ENCODE measurements around the gene NOP9. TPM values are rescaled to one million over a fixed set of nuclear protein-coding genes. Genes with fewer than 3 reads are reported as not detected.

NOP9 gene
- total RNA-seq, 2 experiments from 2014 or later = 33.5 to 33.6 TPM

- intact Hi-C loops (cut with micrococcal nuclease) = no loop called here
- Mint-ChIP-seq H3K27ac (peak overlapping the region; percentile 89), H3K4me3 (peak overlapping the region; percentile 36), H3K9me3 (peaks cover 3% of the 10 kb centered on the region), H3K36me3 (ENCODE audit: low read depth) (peaks cover 17% of the 10 kb centered on the region), H3K4me1 (ENCODE audit: low read depth) (peaks cover 58% of the 10 kb centered on the region), H3K27me3 (no peaks in the 10 kb centered on the region)
- ATAC-seq = no peak
- no peak for DNase-seq
- ChIA-PET POLR2A (interaction anchor here (0.6 to 2.1 kb wide), 8 partner anchors 16 to 157 kb away, joined by 3 to 14 read pairs (median 5); partner anchors contain the start of genes DHRS1, NOP9 and TINF2), CTCF (interaction anchor here (0.7 to 3.8 kb wide), 13 partner anchors 9 to 222 kb away, joined by 3 to 26 read pairs (median 5); partner anchors contain the start of genes CARMIL3, CIDEB and TINF2)
- no peak for TF ChIP-seq CTCF (IDR thresholded peaks at IDR 0.05)
These were observed 26.1 kb upstream of the NOP9 start for GRCh38 chr14:24273422-24273998.

- H3K27ac Mint-ChIP-seq = peak overlapping the region; percentile 89
- intact Hi-C loops (cut with micrococcal nuclease) = no loop called here
- no peak for TF ChIP-seq CTCF (IDR thresholded peaks at IDR 0.05)
- POLR2A ChIA-PET = interaction anchor here (0.6 to 2.1 kb wide), 8 partner anchors 15 to 157 kb away, joined by 3 to 14 read pairs (median 5); partner anchors contain the start of genes DHRS1, NOP9 and TINF2
- ATAC-seq = peak; percentile 56
- CTCF ChIA-PET = interaction anchor here (0.8 to 3.8 kb wide), 12 partner anchors 9 to 222 kb away, joined by 3 to 26 read pairs (median 4); partner anchors contain the start of genes CARMIL3, CIDEB and TINF2
- H3K27me3 Mint-ChIP-seq = no peaks in the 10 kb centered on the region
- peaks cover 18% of the 10 kb centered on the region for H3K36me3 Mint-ChIP-seq (ENCODE audit: low read depth)
- peak overlapping the region; percentile 36 for H3K4me3 Mint-ChIP-seq
- DNase-seq = peak; percentile 76
- peaks cover 3% of the 10 kb centered on the region for H3K9me3 Mint-ChIP-seq
- peaks cover 64% of the 10 kb centered on the region for H3K4me1 Mint-ChIP-seq (ENCODE audit: low read depth)
These were observed 25.5 kb upstream of the NOP9 start for GRCh38 chr14:24274101-24274543.

GRCh38 chr14:24277071-24277470, 22.6 kb upstream of the NOP9 start:
- Mint-ChIP-seq H3K36me3 (ENCODE audit: low read depth) (peaks cover 15% of the 10 kb centered on the region), H3K9me3 (peaks cover 3% of the 10 kb centered on the region), H3K27ac (peak overlapping the region; percentile 13), H3K4me1 (ENCODE audit: low read depth) (peaks cover 67% of the 10 kb centered on the region), H3K4me3 (no peak overlapping the region), H3K27me3 (no peaks in the 10 kb centered on the region)
- no peak for TF ChIP-seq CTCF (IDR thresholded peaks at IDR 0.05)
- no peak for DNase-seq
- intact Hi-C loops (cut with micrococcal nuclease) = no loop called here
- no peak for ATAC-seq
- POLR2A ChIA-PET = interaction anchor here (0.5 to 2.2 kb wide), 3 partner anchors 8 to 1282 kb away, joined by 3 to 9 read pairs (median 5); no protein-coding TSS in a partner anchor
- CTCF ChIA-PET = interaction anchor here (1.6 to 8.1 kb wide), 6 partner anchors 14 to 63 kb away, joined by 5 to 85 read pairs (median 39); partner anchors contain the start of genes CHMP4A, CIDEB, DHRS1 and LTB4R

- intact Hi-C loops (cut with micrococcal nuclease) = no loop called here
- CTCF ChIA-PET = interaction anchor here (0.9 to 8.1 kb wide), 8 partner anchors 13 to 64 kb away, joined by 3 to 85 read pairs (median 22); partner anchors contain the start of genes CHMP4A, CIDEB, DHRS1 and LTB4R
- ATAC-seq (no peak), DNase-seq (peak; percentile 49)
- Mint-ChIP-seq H3K27ac (peak overlapping the region; percentile 77), H3K27me3 (no peaks in the 10 kb centered on the region), H3K9me3 (peaks cover 3% of the 10 kb centered on the region), H3K4me1 (ENCODE audit: low read depth) (peaks cover 60% of the 10 kb centered on the region), H3K36me3 (ENCODE audit: low read depth) (peaks cover 9% of the 10 kb centered on the region), H3K4me3 (no peak overlapping the region)
- POLR2A ChIA-PET = interaction anchor here (0.5 to 3.3 kb wide), 5 partner anchors 8 to 1283 kb away, joined by 3 to 14 read pairs (median 5); partner anchors contain the start of genes DHRS1 and NOP9
- TF ChIP-seq CTCF (IDR thresholded peaks at IDR 0.05) = no peak
These were observed 21.9 kb upstream of the NOP9 start for GRCh38 chr14:24277606-24278321.
